Measurements from ENCODE around the gene SNX3.
A peak's percentile ranks its signal among the peaks of the same experiment; 100 is the strongest.

Gene SNX3

DNA sequence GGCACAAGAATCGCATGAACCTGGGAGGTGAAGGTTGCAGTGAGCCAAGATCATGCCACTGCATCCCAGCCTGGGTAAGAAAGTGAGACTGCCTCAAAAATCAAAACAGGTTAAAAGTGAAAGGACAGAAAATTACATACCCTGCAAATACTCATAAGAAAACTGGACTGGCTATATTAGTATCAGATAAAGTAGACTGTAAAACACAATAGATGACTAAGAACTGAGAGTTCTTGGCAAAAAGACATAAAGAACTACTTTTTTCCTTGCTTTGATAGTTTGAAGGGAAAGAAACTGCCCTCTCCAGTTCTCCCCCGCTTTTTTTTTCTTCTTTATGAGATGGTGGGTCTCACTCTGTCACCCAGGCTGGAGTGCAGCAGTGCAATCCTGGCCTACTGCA, 17.0 kb downstream of the SNX3 start:
- Mint-ChIP-seq H3K27ac (no peak overlapping the region), H3K9me3 (peaks cover 5 to 10% of the 10 kb centered on the region in 2 donors), H3K4me1 (peaks cover 26% of the 10 kb centered on the region), H3K4me3 (no peak overlapping the region), H3K27me3 (no peaks in the 10 kb centered on the region)
- DNase-seq (no peak), ATAC-seq (no peak)

GRCh38 chr6:108242721-108243120, 18.1 kb downstream of the SNX3 start:
- no peaks in the 10 kb centered on the region for H3K27me3 Mint-ChIP-seq
- H3K9me3 Mint-ChIP-seq: peaks cover 5 to 10% of the 10 kb centered on the region in 2 donors
- no peak overlapping the region for H3K27ac Mint-ChIP-seq
- no peak for DNase-seq
- no peak for ATAC-seq
- no peak overlapping the region for H3K4me3 Mint-ChIP-seq
- peaks cover 17% of the 10 kb centered on the region for H3K4me1 Mint-ChIP-seq

DNA sequence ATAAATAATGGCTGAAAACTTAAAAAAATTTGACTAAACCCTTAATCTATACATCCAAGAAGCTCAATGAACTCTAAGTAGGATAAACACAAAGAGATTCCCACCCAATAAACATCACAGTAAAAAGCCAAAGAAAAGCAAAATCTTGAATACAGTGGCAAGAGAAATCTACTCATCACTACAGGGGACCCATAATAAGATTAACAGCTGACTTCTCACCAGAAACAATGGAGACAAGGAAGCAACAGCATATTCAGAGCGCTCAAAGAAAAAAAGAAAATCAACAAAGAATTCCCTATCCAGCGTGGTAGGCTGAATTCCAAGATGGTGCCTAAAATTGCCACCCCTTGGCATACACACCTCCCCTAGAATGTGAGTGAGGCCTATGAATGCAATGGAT, 18.6 kb downstream of the SNX3 start:
- DNase-seq (no peak), ATAC-seq (no peak)
- Mint-ChIP-seq H3K4me1 (peaks cover 17% of the 10 kb centered on the region), H3K27ac (no peak overlapping the region), H3K27me3 (no peaks in the 10 kb centered on the region), H3K4me3 (no peak overlapping the region), H3K9me3 (peaks cover 5 to 10% of the 10 kb centered on the region in 2 donors)

DNA sequence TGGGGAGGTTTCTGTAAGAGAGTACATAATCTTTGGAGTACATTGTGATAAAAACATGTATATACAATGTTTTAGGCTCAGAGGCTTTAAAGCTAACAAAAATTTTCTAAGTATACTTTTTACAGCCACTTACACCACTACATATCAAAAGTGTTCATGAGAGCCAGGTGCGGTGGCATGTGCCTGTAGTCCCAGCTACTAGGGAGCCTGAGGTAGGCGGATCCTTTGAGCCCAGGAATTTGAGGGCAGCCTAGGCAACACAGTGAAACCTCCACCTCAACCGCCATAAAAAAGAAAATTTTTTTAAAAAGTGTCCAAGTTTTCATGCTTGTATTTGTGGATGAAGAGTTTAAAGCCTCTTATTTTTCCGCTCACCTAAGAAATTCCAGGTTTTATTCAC, 22.5 kb downstream of the SNX3 start:
- Mint-ChIP-seq H3K9me3 (peaks cover 5 to 10% of the 10 kb centered on the region in 2 donors), H3K4me3 (no peak overlapping the region), H3K27ac (no peak overlapping the region), H3K4me1 (peaks cover 13% of the 10 kb centered on the region), H3K27me3 (no peaks in the 10 kb centered on the region)
- DNase-seq (no peak), ATAC-seq (no peak)

DNA sequence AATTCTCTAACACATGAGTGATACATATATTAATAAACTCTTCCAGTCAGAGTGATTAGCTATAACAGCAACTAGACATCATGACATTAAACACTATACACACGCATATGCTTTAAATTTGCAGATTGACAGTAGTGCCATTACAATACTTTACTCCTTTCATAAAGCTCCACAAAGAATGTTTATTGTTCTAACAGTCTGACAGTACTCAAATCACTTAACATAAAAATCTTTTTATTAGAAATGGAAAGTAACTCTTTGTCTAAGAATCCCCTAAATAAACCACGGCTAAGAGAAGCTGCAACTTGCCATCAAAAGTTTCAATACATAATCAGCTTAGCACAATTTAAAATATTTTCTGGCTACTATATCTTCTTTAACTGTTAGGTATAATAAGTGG, 24.0 kb downstream of the SNX3 start:
- peaks cover 1 to 3% of the 10 kb centered on the region in 2 donors for H3K9me3 Mint-ChIP-seq
- no peaks in the 10 kb centered on the region for H3K27me3 Mint-ChIP-seq
- DNase-seq (no peak), ATAC-seq (no peak)
- no peak overlapping the region for H3K4me3 Mint-ChIP-seq
- H3K4me1 Mint-ChIP-seq: peaks cover 7% of the 10 kb centered on the region
- no peak overlapping the region for H3K27ac Mint-ChIP-seq

DNA sequence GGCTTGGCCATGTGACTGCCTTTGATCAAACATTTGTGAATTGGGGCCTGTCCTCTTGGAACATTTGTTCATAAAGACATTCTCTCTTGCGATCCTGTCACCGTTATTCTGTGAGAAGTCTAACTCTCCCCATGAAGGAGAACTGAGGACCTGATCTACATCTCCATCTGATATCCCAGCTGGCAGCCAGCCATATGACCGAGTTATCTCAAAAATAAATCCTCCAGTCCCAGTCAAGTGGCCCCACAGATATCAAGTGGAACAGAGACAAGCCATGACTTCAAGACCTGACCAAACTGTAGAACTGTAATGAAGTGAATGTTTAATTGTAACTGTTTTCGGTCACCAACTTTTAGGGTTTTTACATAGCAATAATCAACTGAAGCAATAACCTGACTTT, 25.7 kb downstream of the SNX3 start:
- no peak for ATAC-seq
- Mint-ChIP-seq H3K4me1 (no peaks in the 10 kb centered on the region), H3K4me3 (no peak overlapping the region), H3K9me3 (no peaks in the 10 kb centered on the region), H3K27me3 (no peaks in the 10 kb centered on the region), H3K27ac (no peak overlapping the region)
- DNase-seq: no peak

DNA sequence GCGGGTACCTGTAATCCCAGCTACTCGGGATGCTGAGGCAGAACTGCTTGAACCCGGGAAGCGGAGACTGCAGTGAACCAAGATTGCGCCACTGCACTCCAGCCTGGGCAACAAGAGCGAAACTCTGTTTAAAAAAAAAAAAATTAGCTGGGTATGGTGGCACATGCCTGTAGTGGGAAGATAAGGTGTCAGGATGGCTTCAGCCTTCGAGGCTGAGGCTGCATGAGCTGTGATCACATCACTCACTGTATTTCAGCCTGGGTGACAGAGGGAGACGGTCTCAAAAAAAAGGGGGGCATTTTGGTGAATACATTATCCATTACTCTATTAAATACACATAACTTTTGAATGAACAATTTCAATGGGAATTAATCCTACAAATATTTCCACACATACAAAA, 32.4 kb downstream of the SNX3 start:
- H3K4me1 Mint-ChIP-seq: peaks cover 5% of the 10 kb centered on the region
- DNase-seq: no peak
- no peak for ATAC-seq
- no peaks in the 10 kb centered on the region for H3K27me3 Mint-ChIP-seq
- no peaks in the 10 kb centered on the region for H3K9me3 Mint-ChIP-seq
- H3K27ac Mint-ChIP-seq: no peak overlapping the region
- H3K4me3 Mint-ChIP-seq: no peak overlapping the region

DNA sequence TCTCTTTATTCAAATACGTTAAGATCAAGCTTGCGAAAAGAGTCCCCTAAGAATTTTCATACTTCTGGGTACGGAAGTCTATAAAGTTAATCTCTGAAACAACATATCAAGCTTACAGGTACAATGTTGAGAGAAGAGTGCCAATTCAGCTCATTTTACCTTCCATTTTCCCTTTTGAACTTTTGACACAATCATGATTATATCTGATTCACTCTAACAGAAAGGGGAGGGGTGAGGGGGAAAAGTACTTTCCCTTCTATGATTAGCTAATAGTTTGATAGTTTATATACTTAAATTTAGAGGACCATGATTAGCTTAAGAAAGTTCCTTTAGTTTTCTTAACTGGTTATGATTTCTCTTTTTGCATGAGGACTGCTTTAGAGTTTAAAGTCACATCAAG, 33.5 kb downstream of the SNX3 start:
- H3K4me3 Mint-ChIP-seq: no peak overlapping the region
- no peaks in the 10 kb centered on the region for H3K27me3 Mint-ChIP-seq
- H3K4me1 Mint-ChIP-seq: peaks cover 14% of the 10 kb centered on the region
- H3K27ac Mint-ChIP-seq: no peak overlapping the region
- ATAC-seq: no peak
- DNase-seq: no peak
- H3K9me3 Mint-ChIP-seq: no peaks in the 10 kb centered on the region

DNA sequence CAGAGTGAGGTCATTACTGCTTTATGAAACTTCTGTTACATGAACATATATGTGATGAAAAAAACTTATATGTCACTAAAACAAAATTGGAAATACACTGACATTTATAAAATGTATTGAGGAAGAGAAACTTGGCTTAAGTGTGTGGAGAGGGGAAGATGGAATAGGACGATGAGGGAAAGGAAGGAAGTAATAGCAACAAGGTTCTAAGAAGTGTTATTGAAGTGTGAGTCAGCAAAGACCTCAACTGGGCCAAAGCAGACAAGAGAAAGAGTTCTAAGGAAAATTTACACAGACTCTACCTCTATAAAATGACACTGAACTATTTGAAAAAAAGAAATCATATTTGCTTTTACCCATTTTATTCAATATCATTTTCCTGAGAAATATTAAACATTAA, 38.3 kb downstream of the SNX3 start:
- DNase-seq: no peak

DNA sequence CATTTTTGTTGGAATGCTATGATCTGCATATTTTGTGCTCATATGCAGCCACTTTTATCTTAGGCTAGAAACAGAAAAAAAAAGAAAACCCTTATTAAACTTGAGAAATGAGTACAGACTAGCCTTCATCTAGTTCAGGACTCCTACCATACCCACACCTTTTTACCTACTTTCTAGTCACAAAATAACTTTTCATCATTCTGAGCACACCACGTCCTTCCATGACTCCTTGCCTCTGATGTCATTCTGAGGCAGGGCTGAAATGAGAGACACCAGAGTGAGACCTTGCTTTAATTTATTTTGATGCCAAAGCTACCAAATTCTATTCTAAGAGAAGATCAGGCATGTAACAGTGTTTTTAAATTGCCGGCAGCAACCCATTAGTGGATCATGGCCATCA, 38.8 kb downstream of the SNX3 start:
- Mint-ChIP-seq H3K9me3 (no peaks in the 10 kb centered on the region), H3K4me1 (peaks cover 13% of the 10 kb centered on the region), H3K27me3 (no peaks in the 10 kb centered on the region), H3K4me3 (no peak overlapping the region), H3K27ac (peak overlapping the region in 1 of 2 donors; percentile 47)
- DNase-seq (no peak), ATAC-seq (peak; percentile 63)

More for the DNA sequence above, 38.3 kb downstream of the SNX3 start:
- Mint-ChIP-seq H3K4me3 (no peak overlapping the region), H3K4me1 (peaks cover 14% of the 10 kb centered on the region), H3K9me3 (no peaks in the 10 kb centered on the region), H3K27ac (peak overlapping the region in 1 of 2 donors; percentile 47), H3K27me3 (no peaks in the 10 kb centered on the region)
- ATAC-seq: no peak

DNA sequence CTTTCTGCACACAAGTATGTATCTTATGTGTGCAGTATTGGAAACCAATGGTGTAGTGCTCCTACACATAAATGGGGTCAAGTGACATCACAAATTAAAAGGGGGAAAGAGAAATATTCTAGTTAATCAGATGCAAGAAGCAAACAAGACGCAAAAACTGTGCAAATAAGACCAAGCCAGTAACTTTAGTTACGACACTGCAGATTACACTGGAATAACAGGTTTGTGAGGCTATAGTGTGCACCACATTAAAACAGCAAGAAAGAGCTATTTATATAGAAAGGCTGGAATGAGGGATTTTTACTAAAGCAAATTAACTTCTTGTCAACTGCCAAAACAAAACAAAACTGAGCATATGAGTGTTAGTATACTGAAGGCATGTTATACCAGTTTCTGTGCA, 49.2 kb downstream of the SNX3 start:
- Mint-ChIP-seq H3K4me1 (no peaks in the 10 kb centered on the region), H3K4me3 (no peak overlapping the region), H3K9me3 (no peaks in the 10 kb centered on the region), H3K27me3 (no peaks in the 10 kb centered on the region), H3K27ac (no peak overlapping the region)
- no peak for DNase-seq
- no peak for ATAC-seq

DNA sequence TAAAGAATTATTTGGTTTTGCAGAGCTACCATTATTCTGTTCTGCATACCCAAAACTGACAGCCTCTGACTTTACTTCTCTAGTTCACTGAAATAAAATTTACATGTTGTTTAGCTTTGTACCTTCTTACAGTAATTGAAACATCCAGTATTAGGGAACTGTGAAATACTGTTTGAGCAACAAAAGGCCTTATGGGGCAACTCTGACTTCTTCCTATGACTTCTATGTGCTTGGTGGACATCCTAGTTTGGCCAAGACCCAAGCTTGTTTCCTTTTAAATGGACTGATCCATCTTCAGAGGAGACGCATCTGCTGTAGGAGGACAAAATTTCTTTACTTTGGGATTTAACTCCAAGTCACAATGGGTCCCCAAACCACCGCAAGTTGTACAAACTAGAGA, 50.3 kb downstream of the SNX3 start:
- no peaks in the 10 kb centered on the region for H3K4me1 Mint-ChIP-seq
- no peaks in the 10 kb centered on the region for H3K27me3 Mint-ChIP-seq
- H3K27ac Mint-ChIP-seq: no peak overlapping the region

GRCh38 chr6:108209738-108210137, 51.1 kb downstream of the SNX3 start:
- Mint-ChIP-seq H3K27me3 (no peaks in the 10 kb centered on the region), H3K4me3 (no peak overlapping the region), H3K27ac (no peak overlapping the region), H3K4me1 (no peaks in the 10 kb centered on the region), H3K9me3 (no peaks in the 10 kb centered on the region)
- DNase-seq (no peak), ATAC-seq (no peak)

More for the DNA sequence above, 50.3 kb downstream of the SNX3 start:
- Mint-ChIP-seq H3K9me3 (no peaks in the 10 kb centered on the region), H3K4me3 (no peak overlapping the region)
- ATAC-seq: no peak
- DNase-seq: no peak

DNA sequence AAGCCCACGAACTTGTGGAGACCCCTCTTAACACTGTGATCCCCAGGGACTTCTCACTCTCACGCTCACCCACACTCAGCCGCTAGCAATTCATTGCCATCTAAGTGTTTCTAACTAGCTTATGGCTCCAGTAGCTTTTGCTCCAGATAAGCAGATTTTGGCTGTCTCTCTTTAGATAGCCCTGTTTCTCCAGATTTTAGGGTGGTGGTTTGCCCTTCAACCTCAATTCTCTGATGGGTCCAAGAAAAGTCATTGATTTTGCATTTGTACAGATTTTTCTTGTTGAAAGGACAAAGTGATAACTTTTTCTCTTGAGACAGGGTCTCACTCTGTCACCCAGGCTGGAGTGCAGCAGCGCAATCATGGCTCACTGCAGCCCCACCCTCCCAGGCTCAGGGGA, 53.8 kb downstream of the SNX3 start:
- Mint-ChIP-seq H3K27ac (no peak overlapping the region), H3K9me3 (no peaks in the 10 kb centered on the region), H3K4me3 (no peak overlapping the region), H3K4me1 (no peaks in the 10 kb centered on the region), H3K27me3 (no peaks in the 10 kb centered on the region)
- no peak for ATAC-seq
- no peak for DNase-seq

GRCh38 chr6:108203189-108204112, 57.4 kb downstream of the SNX3 start:
- ATAC-seq: no peak
- Mint-ChIP-seq H3K27me3 (no peaks in the 10 kb centered on the region), H3K9me3 (no peaks in the 10 kb centered on the region), H3K27ac (no peak overlapping the region), H3K4me3 (no peak overlapping the region), H3K4me1 (no peaks in the 10 kb centered on the region)
- DNase-seq: no peak

DNA sequence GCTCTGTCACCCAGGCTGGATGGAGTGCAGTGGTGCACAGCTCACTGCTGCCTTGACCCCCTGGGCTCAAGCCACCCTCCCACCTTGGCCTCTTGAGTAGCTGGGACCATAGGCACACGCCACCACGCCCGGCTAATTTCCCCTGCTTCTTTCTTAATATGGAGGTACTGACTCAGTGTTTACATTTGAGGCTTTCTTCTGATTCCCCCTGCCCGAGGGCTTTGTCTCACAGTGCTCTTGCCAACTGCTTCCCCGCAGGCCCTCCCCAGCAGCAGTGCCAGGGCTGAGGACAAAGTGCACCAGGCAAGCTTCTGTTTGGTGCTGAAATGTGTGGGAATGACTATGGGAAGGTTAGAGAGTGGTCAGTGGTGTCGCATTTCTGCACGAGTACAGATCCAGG, 60.2 kb downstream of the SNX3 start:
- Mint-ChIP-seq H3K27me3 (no peaks in the 10 kb centered on the region), H3K27ac (no peak overlapping the region), H3K4me3 (no peak overlapping the region), H3K9me3 (no peaks in the 10 kb centered on the region), H3K4me1 (no peaks in the 10 kb centered on the region)
- no peak for DNase-seq
- no peak for ATAC-seq

DNA sequence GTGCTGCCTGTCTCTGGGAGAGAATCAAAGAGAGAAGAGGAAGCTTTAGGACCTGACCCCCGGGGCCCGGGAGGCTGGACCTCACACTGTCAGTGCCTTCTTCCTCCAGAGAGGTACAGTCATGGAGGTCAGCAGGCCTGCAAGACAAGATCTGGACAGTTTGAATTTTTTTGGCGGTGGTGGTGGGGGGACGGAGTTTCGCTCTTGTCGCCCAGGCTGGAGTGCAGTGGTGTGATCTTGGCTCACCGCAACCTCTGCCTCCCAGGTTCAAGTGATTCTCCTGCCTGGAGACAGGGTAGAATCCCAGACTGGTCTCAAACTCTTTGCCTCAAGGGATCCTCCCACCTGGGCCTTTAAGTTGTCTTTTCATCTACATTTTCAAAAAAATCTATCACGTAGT, 60.7 kb downstream of the SNX3 start:
- Mint-ChIP-seq H3K4me3 (no peak overlapping the region), H3K9me3 (no peaks in the 10 kb centered on the region), H3K27me3 (no peaks in the 10 kb centered on the region), H3K4me1 (no peaks in the 10 kb centered on the region), H3K27ac (no peak overlapping the region)
- DNase-seq (no peak), ATAC-seq (no peak)
